ENCODE data around the gene CD300LG. TPM values are rescaled to one million over a fixed set of nuclear protein-coding genes. Genes with fewer than 3 reads are reported as not detected.

The CD300LG gene
- total RNA-seq, 3 donors from 2014 or later: 17.9 to 69.2 (median 51.0) TPM

DNA sequence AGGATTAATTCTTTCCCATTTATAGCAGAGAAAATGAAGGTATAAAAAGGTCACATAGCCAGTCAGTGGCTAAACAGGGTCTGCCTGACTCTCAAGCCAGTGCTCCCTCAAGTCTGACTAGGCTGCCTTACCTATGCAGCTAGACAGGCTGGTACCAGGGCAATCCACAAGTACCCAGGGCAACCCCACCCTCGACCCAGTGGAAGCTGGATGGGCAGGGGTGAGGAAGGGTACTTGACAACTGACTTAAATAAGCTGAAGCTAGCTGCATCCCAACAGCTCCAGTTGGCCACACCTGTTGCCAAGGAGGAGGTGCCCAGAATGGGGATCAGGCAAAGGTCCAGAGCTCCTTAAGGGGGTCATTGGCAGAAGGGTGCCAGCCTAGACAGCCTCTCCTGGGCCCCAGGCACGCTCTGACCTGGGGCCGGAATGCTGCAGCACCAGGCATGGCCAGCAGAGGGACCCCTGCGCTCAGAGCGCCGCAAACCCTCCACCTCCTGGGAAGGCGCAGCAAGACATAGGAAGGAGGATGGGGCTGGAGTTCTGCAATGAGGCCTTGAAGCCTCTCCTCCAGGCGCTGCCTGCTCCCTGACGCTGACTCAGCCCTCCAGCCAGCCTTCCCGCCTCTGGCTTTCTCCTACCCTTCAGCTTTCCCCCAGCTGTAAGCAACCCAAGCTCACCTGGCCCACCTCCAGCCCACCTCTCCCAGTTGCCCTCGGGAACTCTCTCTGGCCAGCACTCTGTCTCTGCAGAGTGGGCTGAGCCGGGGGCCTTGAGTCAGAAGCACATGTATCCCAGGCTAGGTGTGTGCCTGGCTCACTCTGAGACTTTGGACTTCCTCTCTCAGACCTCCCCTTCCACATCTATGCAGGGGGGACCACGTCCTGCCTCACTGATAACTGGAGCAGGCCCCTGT, 31.5 kb downstream of the CD300LG start:
- Histone ChIP-seq H3K27ac (peak overlapping the region; percentile 13 to 21), H3K27me3 (no peaks in the 10 kb centered on the region), H3K4me3 (no peak overlapping the region), H3K36me3 (no peaks in the 10 kb centered on the region), H3K4me1 (no peaks in the 10 kb centered on the region), H3K9me3 (no peaks in the 10 kb centered on the region)
- DNase-seq (ENCODE audit: low spot score in 2 of 2): peak; percentile 40 to 64
- intact Hi-C loops (cut with DNase I; ENCODE audit: low total_unique reads): no loop called here
- TF ChIP-seq, protein P1, sequence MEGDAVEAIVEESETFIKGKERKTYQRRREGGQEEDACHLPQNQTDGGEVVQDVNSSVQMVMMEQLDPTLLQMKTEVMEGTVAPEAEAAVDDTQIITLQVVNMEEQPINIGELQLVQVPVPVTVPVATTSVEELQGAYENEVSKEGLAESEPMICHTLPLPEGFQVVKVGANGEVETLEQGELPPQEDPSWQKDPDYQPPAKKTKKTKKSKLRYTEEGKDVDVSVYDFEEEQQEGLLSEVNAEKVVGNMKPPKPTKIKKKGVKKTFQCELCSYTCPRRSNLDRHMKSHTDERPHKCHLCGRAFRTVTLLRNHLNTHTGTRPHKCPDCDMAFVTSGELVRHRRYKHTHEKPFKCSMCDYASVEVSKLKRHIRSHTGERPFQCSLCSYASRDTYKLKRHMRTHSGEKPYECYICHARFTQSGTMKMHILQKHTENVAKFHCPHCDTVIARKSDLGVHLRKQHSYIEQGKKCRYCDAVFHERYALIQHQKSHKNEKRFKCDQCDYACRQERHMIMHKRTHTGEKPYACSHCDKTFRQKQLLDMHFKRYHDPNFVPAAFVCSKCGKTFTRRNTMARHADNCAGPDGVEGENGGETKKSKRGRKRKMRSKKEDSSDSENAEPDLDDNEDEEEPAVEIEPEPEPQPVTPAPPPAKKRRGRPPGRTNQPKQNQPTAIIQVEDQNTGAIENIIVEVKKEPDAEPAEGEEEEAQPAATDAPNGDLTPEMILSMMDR (IDR thresholded peaks at IDR 0.05): peak; percentile 87 to 88 (median 88)
- no peak for TF ChIP-seq POLR2A (IDR thresholded peaks at IDR 0.05)
- TF ChIP-seq POLR2AphosphoS5 (IDR thresholded peaks at IDR 0.05): no peak

DNA sequence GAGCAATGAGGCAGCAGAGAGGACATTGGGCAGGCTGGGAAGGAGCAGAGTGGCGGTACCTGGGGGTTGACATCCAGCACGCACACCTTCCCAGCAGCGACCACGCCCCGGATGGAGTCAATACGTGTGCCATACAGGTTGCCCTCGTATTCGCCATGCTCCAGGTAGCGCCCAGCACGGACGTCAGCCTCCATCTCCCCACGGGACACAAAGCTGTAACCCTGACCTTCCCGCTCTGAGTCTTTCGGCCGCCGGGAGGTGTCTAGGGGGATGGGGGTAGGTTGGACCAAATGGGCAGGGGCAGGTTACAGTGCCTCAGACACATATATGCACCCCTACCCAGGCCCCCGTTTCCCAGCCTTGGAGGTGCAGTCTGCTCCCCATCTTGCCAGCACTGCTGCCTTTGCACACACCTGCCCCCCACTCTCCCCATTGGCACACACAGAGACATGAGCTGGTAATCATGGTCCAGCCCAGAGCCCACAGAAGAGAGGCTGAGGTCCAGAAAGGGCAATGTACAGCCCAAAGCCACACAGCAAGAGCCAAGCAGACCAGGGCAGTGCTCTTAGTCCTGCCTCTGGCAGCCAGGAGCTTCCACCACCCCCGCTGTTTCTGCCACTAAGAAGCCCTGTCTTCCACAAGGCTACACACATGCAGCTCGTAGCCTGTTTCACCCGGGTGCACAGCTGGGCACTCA, 32.9 kb downstream of the CD300LG start:
- intact Hi-C loops (cut with DNase I; ENCODE audit: low total_unique reads): no loop called here
- Histone ChIP-seq H3K36me3 (no peaks in the 10 kb centered on the region), H3K4me3 (no peak overlapping the region), H3K9me3 (no peaks in the 10 kb centered on the region), H3K27me3 (no peaks in the 10 kb centered on the region), H3K4me1 (no peaks in the 10 kb centered on the region), H3K27ac (no peak overlapping the region)
- TF ChIP-seq, protein P1 (IDR thresholded peaks at IDR 0.05): no peak
- TF ChIP-seq POLR2A (IDR thresholded peaks at IDR 0.05) (no peak), POLR2AphosphoS5 (IDR thresholded peaks at IDR 0.05) (no peak)
- DNase-seq (ENCODE audit: low spot score in 2 of 2): no peak

DNA sequence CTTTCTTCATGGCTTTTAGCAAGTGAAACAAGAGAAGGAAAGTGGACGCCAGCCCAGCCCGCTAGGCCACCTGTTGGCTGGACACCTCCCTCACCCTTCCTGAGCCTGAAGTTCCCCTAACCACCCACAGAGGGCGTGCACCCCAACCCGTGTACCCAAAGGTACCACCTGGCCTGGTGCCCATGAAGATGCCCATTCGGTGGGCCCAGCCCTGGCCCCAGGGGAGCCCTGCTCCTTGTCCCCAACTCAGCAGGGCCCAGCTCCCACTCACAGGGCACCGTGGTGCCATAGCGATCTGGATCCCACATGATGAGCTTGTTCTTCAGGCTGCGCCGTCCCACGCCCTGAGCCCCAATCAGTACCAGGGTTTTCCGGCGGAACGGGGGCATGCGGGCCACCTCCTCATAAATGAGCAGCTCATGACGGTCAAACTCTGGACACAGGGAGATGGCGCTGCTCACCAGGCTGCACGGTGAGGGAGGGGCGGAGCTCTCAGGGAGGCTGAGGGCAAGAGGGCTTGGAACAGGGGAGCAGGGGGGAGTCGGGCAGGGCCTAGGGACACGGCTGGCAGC, 33.5 kb downstream of the CD300LG start:
- H3K36me3 ChIP-seq: no peaks in the 10 kb centered on the region
- H3K9me3 ChIP-seq: no peaks in the 10 kb centered on the region
- H3K4me3 ChIP-seq: no peak overlapping the region
- H3K27me3 ChIP-seq: no peaks in the 10 kb centered on the region
- no peak overlapping the region for H3K27ac ChIP-seq
- intact Hi-C loops (cut with DNase I; ENCODE audit: low total_unique reads): no loop called here
- H3K4me1 ChIP-seq: no peaks in the 10 kb centered on the region
- no peak for TF ChIP-seq POLR2AphosphoS5 (IDR thresholded peaks at IDR 0.05)
- TF ChIP-seq, protein P1 (IDR thresholded peaks at IDR 0.05): peak; percentile 14 to 48 (median 43)
- DNase-seq (ENCODE audit: low spot score in 2 of 2): no peak

DNA sequence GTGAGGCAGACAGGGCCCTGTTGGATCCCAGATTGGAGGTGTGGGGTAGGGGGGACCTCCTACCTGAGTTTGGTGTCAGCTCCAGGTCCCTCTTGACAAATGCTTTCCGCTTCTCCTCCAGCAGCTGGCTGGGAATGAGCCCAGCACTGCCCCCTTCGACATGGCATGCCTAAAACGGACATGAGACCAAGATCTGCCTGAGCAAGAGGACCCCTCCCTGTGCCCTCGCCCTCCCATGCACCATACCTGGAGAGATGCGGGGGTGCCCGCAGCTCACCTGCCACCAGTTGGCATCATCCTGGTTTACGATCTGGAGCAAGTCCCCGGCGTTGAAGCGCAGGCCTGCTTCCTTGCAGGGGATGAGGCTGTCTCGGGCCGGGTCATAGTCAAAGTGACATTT, 34.2 kb downstream of the CD300LG start:
- no peaks in the 10 kb centered on the region for H3K27me3 ChIP-seq
- TF ChIP-seq POLR2AphosphoS5 (IDR thresholded peaks at IDR 0.05): no peak
- no peak for TF ChIP-seq POLR2A (IDR thresholded peaks at IDR 0.05)
- TF ChIP-seq, protein P1 (IDR thresholded peaks at IDR 0.05): no peak
- intact Hi-C loops (cut with DNase I; ENCODE audit: low total_unique reads): no loop called here
- H3K9me3 ChIP-seq: no peaks in the 10 kb centered on the region
- no peak overlapping the region for H3K4me3 ChIP-seq
- no peak overlapping the region for H3K27ac ChIP-seq
- H3K36me3 ChIP-seq: no peaks in the 10 kb centered on the region
- no peaks in the 10 kb centered on the region for H3K4me1 ChIP-seq
- DNase-seq (ENCODE audit: low spot score in 2 of 2): no peak
